ENCODE data around the gene SLC17A9. TPM values are rescaled to one million over a fixed set of nuclear protein-coding genes. Genes with fewer than 3 reads are reported as not detected.

The SLC17A9 gene
- total and polyA plus RNA-seq, 10 of the 15 experiments (the other 5 are each of a cell fraction or from before 2014, with no cell fraction given), result 0.72 to 74.1 (median 29.4) TPM

DNA sequence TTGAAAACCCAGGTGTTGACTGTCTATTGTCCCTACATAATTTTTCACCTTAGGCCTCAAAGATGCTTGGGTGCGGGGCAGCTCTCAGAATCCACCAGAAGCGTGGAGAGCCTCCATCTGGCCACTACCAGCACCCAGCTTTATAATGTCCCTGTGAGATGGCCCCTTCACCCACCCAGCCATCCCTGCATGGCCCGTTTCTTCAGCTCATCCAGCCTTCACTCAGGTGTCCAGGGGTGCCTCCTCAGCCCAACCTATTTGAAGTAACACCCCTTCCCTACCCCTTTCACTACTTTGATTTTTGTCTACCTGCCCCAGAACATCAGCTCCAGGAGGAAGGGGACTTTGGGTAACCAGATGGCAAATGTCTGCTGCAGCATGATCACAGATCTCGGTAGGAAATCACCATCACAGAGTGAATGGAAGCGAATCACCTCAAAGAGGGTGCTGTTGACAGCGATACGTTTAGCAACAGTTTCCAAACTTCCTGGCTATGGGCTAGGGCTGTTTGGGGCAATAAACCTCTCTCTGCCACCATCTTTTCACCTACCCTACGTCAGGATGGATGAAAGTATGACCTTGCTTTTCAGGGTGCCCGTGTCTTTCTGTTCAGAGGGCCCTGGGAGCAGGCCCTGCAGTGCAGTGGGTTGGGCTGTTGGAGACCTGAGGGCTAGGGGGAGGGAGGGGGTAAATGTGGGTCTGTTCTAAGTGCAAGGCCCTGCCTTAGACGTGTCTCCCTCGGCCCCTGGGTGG lies 1.2 kb upstream of the SLC17A9 start:
- no peak for FAIRE-seq
- H3K36me3 ChIP-seq (ENCODE audit: control insufficient read depth in 2 of 2, insufficient read depth in 2 of 2, low read length in 1 of 2), result peaks cover 9 to 15% of the 10 kb centered on the region in 2 experiments; a peak in 3 of 4 replicates
- RAD21 ChIA-PET (ENCODE audit: unreplicated experiment), result no interaction called here
- no peaks in the 10 kb centered on the region for H3K27me3 ChIP-seq (replicated peaks in 1 of 2; ENCODE audit: control insufficient read depth in 2 of 2, insufficient read depth in 2 of 2, low read length in 1 of 2)
- peaks cover 37% of the 10 kb centered on the region for H3K79me2 ChIP-seq (ENCODE audit: control insufficient read depth, insufficient read depth, low read length)
- intact Hi-C loops (cut with micrococcal nuclease; ENCODE audit: unreplicated experiment) (loop anchor here (5.0 kb wide), 1 partner anchor 49 kb away; no protein-coding TSS in a partner anchor), in situ Hi-C loops (cut with MboI) (no loop called here)
- no peak overlapping the region for H2AFZ ChIP-seq (ENCODE audit: control insufficient read depth, low read depth, low read length)
- H3K9ac ChIP-seq (ENCODE audit: control insufficient read depth, insufficient read depth, low read length), result no peak overlapping the region
- H3K4me1 ChIP-seq (ENCODE audit: control insufficient read depth, insufficient read depth, low read length), result peaks cover 12% of the 10 kb centered on the region
- SMC1A ChIA-PET (ENCODE audit: uncharacterized antibody, unreplicated experiment), result interaction anchor here (1.3 kb wide), 1 partner anchor 16 kb away, joined by 3 read pairs; no protein-coding TSS in a partner anchor
- H3K9me3 ChIP-seq (replicated peaks; ENCODE audit: control insufficient read depth, insufficient read depth, low read length), result peaks cover 3% of the 10 kb centered on the region; the same call in 2 of the 3 replicates
- peak overlapping the region; percentile 98; the same call in 1 of the 2 replicates for H3K4me3 ChIP-seq
- no TSS peak for BruUV-seq (replicated peaks)
- POLR2A ChIA-PET, result interaction anchor here (0.6 kb wide), 1 partner anchor 35 kb away, joined by 3 read pairs; no protein-coding TSS in a partner anchor
- peak overlapping the region; percentile 82 for H3K4me2 ChIP-seq (ENCODE audit: control insufficient read depth, insufficient read depth)
- ATAC-seq, result no peak
- no peaks in the 10 kb centered on the region for H4K20me1 ChIP-seq (ENCODE audit: control insufficient read depth, insufficient read depth)
- no peak overlapping the region for H3K27ac ChIP-seq (ENCODE audit: control insufficient read depth, insufficient read depth)
- TF ChIP-seq POU2F2 (IDR thresholded peaks at IDR 0.05; ENCODE audit: borderline replicate concordance, low read depth, low read length), result no peak
- TF ChIP-seq, protein P1, sequence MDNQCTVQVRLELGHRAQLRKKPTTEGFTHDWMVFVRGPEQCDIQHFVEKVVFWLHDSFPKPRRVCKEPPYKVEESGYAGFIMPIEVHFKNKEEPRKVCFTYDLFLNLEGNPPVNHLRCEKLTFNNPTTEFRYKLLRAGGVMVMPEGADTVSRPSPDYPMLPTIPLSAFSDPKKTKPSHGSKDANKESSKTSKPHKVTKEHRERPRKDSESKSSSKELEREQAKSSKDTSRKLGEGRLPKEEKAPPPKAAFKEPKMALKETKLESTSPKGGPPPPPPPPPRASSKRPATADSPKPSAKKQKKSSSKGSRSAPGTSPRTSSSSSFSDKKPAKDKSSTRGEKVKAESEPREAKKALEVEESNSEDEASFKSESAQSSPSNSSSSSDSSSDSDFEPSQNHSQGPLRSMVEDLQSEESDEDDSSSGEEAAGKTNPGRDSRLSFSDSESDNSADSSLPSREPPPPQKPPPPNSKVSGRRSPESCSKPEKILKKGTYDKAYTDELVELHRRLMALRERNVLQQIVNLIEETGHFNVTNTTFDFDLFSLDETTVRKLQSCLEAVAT (IDR thresholded peaks at IDR 0.05), result no peak
- 95% methylated on average over 11 of the region's 11 CpGs for WGBS (ENCODE audit: insufficient coverage, insufficient replicate concordance, low lambda C conversion rate, missing lambda C conversion rate)
- no peak for DNase-seq (ENCODE audit: low read depth, low spot score)
- CTCF ChIA-PET, result no interaction called here

DNA sequence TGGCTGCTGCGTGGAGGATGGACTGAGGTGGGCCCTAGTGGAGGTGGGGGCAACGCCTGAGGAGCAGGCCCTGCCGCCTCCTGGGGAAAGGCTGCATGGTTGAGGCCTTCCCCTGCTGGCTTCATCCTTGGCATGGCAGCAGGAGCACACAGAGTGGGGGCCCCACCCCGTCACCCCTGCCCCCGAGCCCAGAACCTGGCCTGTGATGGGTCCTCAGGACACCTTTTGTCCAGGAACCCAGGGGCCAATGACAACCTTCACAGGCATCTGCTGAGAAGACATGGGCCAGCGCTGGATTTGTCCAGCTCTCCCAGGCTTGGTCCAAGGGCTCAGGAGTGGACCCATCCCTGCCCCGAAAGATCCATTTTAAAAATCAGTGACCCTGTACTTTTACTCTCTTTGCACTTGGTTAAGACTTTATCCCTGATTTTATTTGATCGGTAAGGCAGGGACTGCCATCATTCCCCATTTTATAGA lies 575 bp upstream of the SLC17A9 start:
- H3K9me3 ChIP-seq (replicated peaks; ENCODE audit: control insufficient read depth, insufficient read depth, low read length), result peaks cover 3% of the 10 kb centered on the region; the same call in 2 of the 3 replicates
- H3K27me3 ChIP-seq (replicated peaks in 1 of 2; ENCODE audit: control insufficient read depth in 2 of 2, insufficient read depth in 2 of 2, low read length in 1 of 2), result no peaks in the 10 kb centered on the region
- peak overlapping the region; percentile 72 for H3K9ac ChIP-seq (ENCODE audit: control insufficient read depth, insufficient read depth, low read length)
- in situ Hi-C loops (cut with MboI), result no loop called here
- FAIRE-seq (no peak), DNase-seq (ENCODE audit: low read depth, low spot score) (no peak), ATAC-seq (no peak)
- BruUV-seq (replicated peaks), result TSS peak; percentile 69
- ChIA-PET RAD21 (ENCODE audit: unreplicated experiment) (interaction anchor here (2.8 kb wide), 1 partner anchor 14 kb away, joined by 17 read pairs; the partner anchor contains the start of gene GID8), POLR2A (no interaction called here), CTCF (interaction anchor here (3.4 kb wide), 1 partner anchor 44 kb away, joined by 17 read pairs; no protein-coding TSS in a partner anchor), SMC1A (ENCODE audit: uncharacterized antibody, unreplicated experiment) (interaction anchor here (1.3 kb wide), 1 partner anchor 17 kb away, joined by 3 read pairs; no protein-coding TSS in a partner anchor)
- peaks cover 9 to 15% of the 10 kb centered on the region in 2 experiments; a peak in 3 of 4 replicates for H3K36me3 ChIP-seq (ENCODE audit: control insufficient read depth in 2 of 2, insufficient read depth in 2 of 2, low read length in 1 of 2)
- H3K4me1 ChIP-seq (ENCODE audit: control insufficient read depth, insufficient read depth, low read length), result peaks cover 12% of the 10 kb centered on the region
- WGBS (ENCODE audit: insufficient coverage, insufficient replicate concordance, low lambda C conversion rate, missing lambda C conversion rate), result 66% methylated on average over 8 of the region's 8 CpGs
- peak overlapping the region; percentile 98 for H3K4me3 ChIP-seq
- no peaks in the 10 kb centered on the region for H4K20me1 ChIP-seq (ENCODE audit: control insufficient read depth, insufficient read depth)
- intact Hi-C loops (cut with micrococcal nuclease; ENCODE audit: unreplicated experiment), result loop anchor here (2.0 to 5.0 kb wide), 2 partner anchors 13 to 50 kb away; partner anchors contain the start of gene GID8
- H3K79me2 ChIP-seq (ENCODE audit: control insufficient read depth, insufficient read depth, low read length), result peaks cover 37% of the 10 kb centered on the region
- H3K4me2 ChIP-seq (ENCODE audit: control insufficient read depth, insufficient read depth), result peak overlapping the region; percentile 82
- peak overlapping the region; percentile 79 for H3K27ac ChIP-seq (ENCODE audit: control insufficient read depth, insufficient read depth)
- TF ChIP-seq NR2F1 (conservative IDR thresholded peaks at IDR 0.05), result no peak
- TF ChIP-seq, protein P2, sequence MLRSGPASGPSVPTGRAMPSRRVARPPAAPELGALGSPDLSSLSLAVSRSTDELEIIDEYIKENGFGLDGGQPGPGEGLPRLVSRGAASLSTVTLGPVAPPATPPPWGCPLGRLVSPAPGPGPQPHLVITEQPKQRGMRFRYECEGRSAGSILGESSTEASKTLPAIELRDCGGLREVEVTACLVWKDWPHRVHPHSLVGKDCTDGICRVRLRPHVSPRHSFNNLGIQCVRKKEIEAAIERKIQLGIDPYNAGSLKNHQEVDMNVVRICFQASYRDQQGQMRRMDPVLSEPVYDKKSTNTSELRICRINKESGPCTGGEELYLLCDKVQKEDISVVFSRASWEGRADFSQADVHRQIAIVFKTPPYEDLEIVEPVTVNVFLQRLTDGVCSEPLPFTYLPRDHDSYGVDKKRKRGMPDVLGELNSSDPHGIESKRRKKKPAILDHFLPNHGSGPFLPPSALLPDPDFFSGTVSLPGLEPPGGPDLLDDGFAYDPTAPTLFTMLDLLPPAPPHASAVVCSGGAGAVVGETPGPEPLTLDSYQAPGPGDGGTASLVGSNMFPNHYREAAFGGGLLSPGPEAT (IDR thresholded peaks at IDR 0.05; ENCODE audit: low read depth), result peak; percentile 34; the same call in 1 of the 2 replicates
- H2AFZ ChIP-seq (ENCODE audit: control insufficient read depth, low read depth, low read length), result peak overlapping the region; percentile 89
